HG03196 (cell line): ENCODE results near the gene PSME1.

Source experiments
- ATAC-seq: cut with Tn5 transposase; IDR thresholded peaks from one replicate; pipeline ENCODE4 v1.9.1; 2021; ENCODE audit not compliant: unreplicated experiment

The PSME1 gene

GRCh38 chr14:24167469-24168114 is 31.6 kb downstream of the PSME1 start:
- no peak for ATAC-seq

- ATAC-seq: peak; percentile 73
These were observed 35.6 kb downstream of the PSME1 start, which contains the start of gene REC8 for GRCh38 chr14:24171422-24172260. REC8 (plus strand) TSS chr14:24172080; CDS start chr14:24172553, 473 bp downstream.

GRCh38 chr14:24172261-24172860 is 36.4 kb downstream of the PSME1 start:
- ATAC-seq: no peak

- ATAC-seq: no peak
These were observed 36.9 kb downstream of the PSME1 start for GRCh38 chr14:24172871-24173281.

GRCh38 chr14:24176599-24176998 is 40.6 kb downstream of the PSME1 start:
- no peak for ATAC-seq

- ATAC-seq: no peak
These were observed 41.2 kb downstream of the PSME1 start for GRCh38 chr14:24177041-24177825.

GRCh38 chr14:24177891-24178290 is 41.9 kb downstream of the PSME1 start:
- no peak for ATAC-seq

GRCh38 chr14:24178399-24179178 is 42.6 kb downstream of the PSME1 start:
- ATAC-seq: no peak

GRCh38 chr14:24179294-24179960 is 43.4 kb downstream of the PSME1 start:
- ATAC-seq: no peak

- no peak for ATAC-seq
These were observed 44.2 kb downstream of the PSME1 start for GRCh38 chr14:24179961-24180796.

GRCh38 chr14:24181371-24182077 is 45.5 kb downstream of the PSME1 start:
- no peak for ATAC-seq

- ATAC-seq: no peak
These were observed 46.3 kb downstream of the PSME1 start for GRCh38 chr14:24182110-24182882.

- no peak for ATAC-seq
These were observed 47.1 kb downstream of the PSME1 start for GRCh38 chr14:24183014-24183481.

GRCh38 chr14:24184104-24184970 is 48.3 kb downstream of the PSME1 start:
- ATAC-seq: no peak

GRCh38 chr14:24185026-24185425 is 49.0 kb downstream of the PSME1 start:
- ATAC-seq: no peak

- ATAC-seq: no peak
These were observed 49.7 kb downstream of the PSME1 start for GRCh38 chr14:24185741-24186140.
